ENCODE results near the gene FARSA. TPM values are rescaled to one million over a fixed set of nuclear protein-coding genes. Genes with fewer than 3 reads are reported as not detected.
A peak's percentile ranks its signal among the peaks of the same experiment; 100 is the strongest.

The FARSA gene
- total RNA-seq, 2 donors from 2014 or later = 54.8 to 65.0 TPM

DNA sequence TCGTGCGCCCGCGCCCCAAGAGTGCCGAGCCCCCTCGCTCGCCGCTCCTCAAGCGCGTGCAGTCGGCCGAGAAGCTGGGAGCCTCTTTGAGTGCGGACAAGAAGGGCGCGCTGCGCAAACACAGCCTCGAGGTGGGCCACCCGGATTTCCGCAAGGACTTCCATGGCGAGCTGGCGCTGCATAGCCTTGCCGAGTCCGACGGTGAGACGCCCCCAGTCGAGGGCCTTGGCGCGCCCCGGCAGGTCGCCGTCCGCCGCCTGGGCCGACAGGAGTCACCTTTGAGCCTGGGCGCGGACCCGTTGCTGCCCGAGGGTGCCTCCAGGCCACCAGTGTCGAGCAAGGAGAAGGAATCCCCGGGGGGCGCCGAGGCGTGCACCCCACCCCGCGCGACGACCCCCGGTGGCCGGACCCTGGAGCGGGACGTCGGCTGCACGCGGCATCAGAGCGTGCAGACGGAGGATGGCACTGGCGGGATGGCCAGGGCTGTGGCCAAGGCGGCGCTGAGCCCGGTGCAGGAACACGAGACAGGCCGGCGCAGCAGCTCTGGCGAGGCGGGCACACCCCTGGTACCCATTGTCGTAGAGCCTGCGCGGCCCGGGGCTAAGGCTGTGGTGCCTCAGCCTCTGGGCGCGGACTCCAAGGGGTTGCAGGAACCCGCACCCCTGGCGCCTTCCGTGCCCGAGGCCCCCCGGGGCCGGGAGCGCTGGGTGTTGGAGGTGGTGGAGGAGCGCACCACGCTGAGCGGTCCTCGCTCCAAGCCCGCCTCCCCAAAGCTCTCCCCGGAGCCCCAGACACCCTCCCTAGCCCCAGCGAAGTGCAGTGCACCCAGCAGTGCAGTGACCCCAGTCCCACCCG, 59.4 kb downstream of the FARSA start:
- 92% methylated on average over 76 of the region's 86 CpGs for WGBS
- Histone ChIP-seq H3K27me3 (replicated peaks; ENCODE audit: insufficient read depth) (no peaks in the 10 kb centered on the region), H3K4me1 (replicated peaks) (no peaks in the 10 kb centered on the region), H3K27ac (no peak overlapping the region), H3K4me3 (no peak overlapping the region), H3K36me3 (no peaks in the 10 kb centered on the region), H3K9me3 (no peaks in the 10 kb centered on the region)
- DNase-seq (ENCODE audit: low spot score) = no peak
- intact Hi-C loops (cut with DNase I) = no loop called here
- TF ChIP-seq POLR2AphosphoS5 (IDR thresholded peaks at IDR 0.05) (no peak), POLR2A (IDR thresholded peaks at IDR 0.05) (no peak)
- TF ChIP-seq, protein P1, sequence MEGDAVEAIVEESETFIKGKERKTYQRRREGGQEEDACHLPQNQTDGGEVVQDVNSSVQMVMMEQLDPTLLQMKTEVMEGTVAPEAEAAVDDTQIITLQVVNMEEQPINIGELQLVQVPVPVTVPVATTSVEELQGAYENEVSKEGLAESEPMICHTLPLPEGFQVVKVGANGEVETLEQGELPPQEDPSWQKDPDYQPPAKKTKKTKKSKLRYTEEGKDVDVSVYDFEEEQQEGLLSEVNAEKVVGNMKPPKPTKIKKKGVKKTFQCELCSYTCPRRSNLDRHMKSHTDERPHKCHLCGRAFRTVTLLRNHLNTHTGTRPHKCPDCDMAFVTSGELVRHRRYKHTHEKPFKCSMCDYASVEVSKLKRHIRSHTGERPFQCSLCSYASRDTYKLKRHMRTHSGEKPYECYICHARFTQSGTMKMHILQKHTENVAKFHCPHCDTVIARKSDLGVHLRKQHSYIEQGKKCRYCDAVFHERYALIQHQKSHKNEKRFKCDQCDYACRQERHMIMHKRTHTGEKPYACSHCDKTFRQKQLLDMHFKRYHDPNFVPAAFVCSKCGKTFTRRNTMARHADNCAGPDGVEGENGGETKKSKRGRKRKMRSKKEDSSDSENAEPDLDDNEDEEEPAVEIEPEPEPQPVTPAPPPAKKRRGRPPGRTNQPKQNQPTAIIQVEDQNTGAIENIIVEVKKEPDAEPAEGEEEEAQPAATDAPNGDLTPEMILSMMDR (IDR thresholded peaks at IDR 0.05) = no peak

DNA sequence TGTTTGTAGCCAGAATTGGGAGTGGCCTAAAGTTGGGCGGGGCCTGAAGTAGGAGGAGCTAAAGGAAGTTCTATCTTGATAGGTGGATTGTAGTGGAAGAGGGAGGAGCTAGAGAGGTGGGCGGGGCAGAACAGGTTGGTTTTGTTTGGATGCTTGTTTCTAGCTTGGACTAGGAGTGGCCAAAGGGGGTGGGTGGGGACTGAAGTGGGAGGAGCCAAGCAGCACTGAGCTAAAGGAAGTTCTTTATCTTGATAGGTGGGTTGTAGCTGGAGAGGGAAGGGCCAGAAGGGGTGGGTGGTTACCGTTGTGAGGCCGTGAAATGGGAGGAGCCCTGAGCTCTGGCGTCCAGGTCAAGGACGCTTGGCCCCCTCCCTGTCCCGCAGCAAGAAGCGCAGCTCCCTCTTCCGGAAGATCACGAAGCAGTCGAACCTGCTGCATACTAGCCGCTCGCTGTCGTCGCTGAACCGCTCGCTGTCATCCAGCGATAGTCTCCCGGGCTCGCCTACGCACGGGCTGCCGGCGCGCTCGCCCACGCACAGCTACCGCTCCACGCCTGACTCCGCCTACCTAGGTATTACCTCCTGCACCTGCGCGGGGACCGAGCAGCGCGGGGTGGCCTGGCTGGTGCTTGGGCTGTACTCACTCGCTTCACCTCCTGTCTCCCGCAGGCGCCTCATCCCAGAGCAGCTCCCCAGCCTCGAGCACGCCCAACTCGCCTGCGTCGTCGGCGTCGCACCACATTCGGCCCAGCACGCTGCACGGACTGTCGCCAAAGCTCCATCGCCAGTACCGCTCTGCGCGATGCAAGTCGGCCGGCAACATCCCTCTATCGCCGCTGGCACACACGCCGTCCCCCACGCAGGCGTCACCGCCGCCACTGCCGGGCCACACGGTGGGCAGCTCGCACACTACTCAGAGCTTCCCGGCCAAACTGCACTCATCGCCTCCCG, 60.3 kb downstream of the FARSA start:
- intact Hi-C loops (cut with DNase I) = no loop called here
- no peaks in the 10 kb centered on the region for H3K36me3 ChIP-seq
- TF ChIP-seq POLR2AphosphoS5 (IDR thresholded peaks at IDR 0.05) = no peak
- TF ChIP-seq, protein P1 (IDR thresholded peaks at IDR 0.05) = no peak
- TF ChIP-seq POLR2A (IDR thresholded peaks at IDR 0.05) = no peak
- DNase-seq (ENCODE audit: low spot score) = peak; percentile 35
- no peak overlapping the region for H3K27ac ChIP-seq
- H3K4me1 ChIP-seq (replicated peaks) = no peaks in the 10 kb centered on the region
- H3K4me3 ChIP-seq = peak overlapping the region in 1 of 2 donors; percentile 18
- WGBS = 81% methylated on average over 70 of the region's 70 CpGs
- no peaks in the 10 kb centered on the region for H3K9me3 ChIP-seq
- no peaks in the 10 kb centered on the region for H3K27me3 ChIP-seq (replicated peaks; ENCODE audit: insufficient read depth)

Small RNA genes within 50 kb of the gene (microRNA-seq; reads per million reads assigned to microRNA genes)
- not detected for gene MIR5695
- 3.3 reads per million, percentile 37 among the genes with 10 or more reads in this experiment for gene MIR6515

Small RNA genes within 50 kb of the gene (small RNA-seq; reads per million reads assigned to genes)
- gene MIR5695 (0 to 0.47 reads per million in 2 donors), gene MIR6515 (0 to 0.30 reads per million in 2 donors)

Other genes starting within 250 kb of the FARSA start
- not detected for gene GNG14, start 245.7 kb downstream of the FARSA start, total RNA-seq
- gene FBXW9, start 237.1 kb downstream of the FARSA start, total RNA-seq = 10 to 100 TPM in 1 of 2 donors, 1 to 10 TPM in 1; 9.1 to 16.9 TPM
- 100 to 1,000 TPM in 1 of 2 donors, 10 to 100 TPM in 1; 50.1 to 123 TPM for gene TNPO2, start 209.8 kb downstream of the FARSA start, total RNA-seq
- gene TRIR, start 199.0 kb downstream of the FARSA start, total RNA-seq = 100 to 1,000 TPM; 367 to 399 TPM
- 10 to 100 TPM; 65.4 to 82.1 TPM for gene GET3, start 196.2 kb downstream of the FARSA start, total RNA-seq
- under 1 TPM in 1 of 2 donors, not detected in 1; 0.91 TPM for gene BEST2, start 181.9 kb downstream of the FARSA start, total RNA-seq
- gene HOOK2, start 158.2 kb downstream of the FARSA start, total RNA-seq = 100 to 1,000 TPM in 1 of 2 donors, 10 to 100 TPM in 1; 49.6 to 126 TPM
- 100 to 1,000 TPM; 173 to 290 TPM for gene JUNB, start 142.2 kb downstream of the FARSA start, total RNA-seq
- gene PRDX2, start 131.9 kb downstream of the FARSA start, total RNA-seq = 100 to 1,000 TPM; 256 to 548 TPM
- under 1 TPM in 1 of 2 donors, not detected in 1; 0.91 TPM for gene THSD8, start 131.6 kb downstream of the FARSA start, total RNA-seq
- gene RNASEH2A, start 127.1 kb downstream of the FARSA start, total RNA-seq = 10 to 100 TPM in 1 of 2 donors, 1 to 10 TPM in 1; 8.7 to 11.5 TPM
- gene RTBDN, start 99.1 kb downstream of the FARSA start, total RNA-seq = 1 to 10 TPM in 1 of 2 donors, not detected in 1; 1.1 TPM
- gene MAST1, start 95.2 kb downstream of the FARSA start, total RNA-seq = 1 to 10 TPM; 1.3 to 2.4 TPM
- gene DNASE2, start 52.3 kb downstream of the FARSA start, total RNA-seq = 10 to 100 TPM; 41.4 to 63.9 TPM
- not detected for gene KLF1, start 46.5 kb downstream of the FARSA start, total RNA-seq
- 10 to 100 TPM; 66.4 to 81.7 TPM for gene GCDH, start 42.6 kb downstream of the FARSA start, total RNA-seq
- gene SYCE2, start 14.4 kb downstream of the FARSA start, total RNA-seq = 1 to 10 TPM in 1 of 2 donors, under 1 TPM in 1; 0.18 to 5.9 TPM
- 100 to 1,000 TPM; 532 to 980 TPM for gene CALR, start 4.9 kb upstream of the FARSA start, total RNA-seq
- gene RAD23A, start 12.2 kb upstream of the FARSA start, total RNA-seq = 100 to 1,000 TPM; 113 to 145 TPM
- gene GADD45GIP1, start 23.5 kb upstream of the FARSA start, total RNA-seq = 10 to 100 TPM; 29.9 to 58.7 TPM
- 1 to 10 TPM in 1 of 2 donors, not detected in 1; 1.8 TPM for gene DAND5, start 35.9 kb upstream of the FARSA start, total RNA-seq
- 100 to 1,000 TPM; 185 to 286 TPM for gene NFIX, start 61.8 kb upstream of the FARSA start, total RNA-seq
- gene LYL1, start 169.1 kb upstream of the FARSA start, total RNA-seq = 10 to 100 TPM in 1 of 2 donors, 1 to 10 TPM in 1; 4.6 to 13.3 TPM
- gene TRMT1, start 183.0 kb upstream of the FARSA start, total RNA-seq = 10 to 100 TPM; 23.3 to 55.4 TPM
- 10 to 100 TPM; 52.4 to 91.9 TPM for gene NACC1, start 184.6 kb upstream of the FARSA start, total RNA-seq
- gene STX10, start 216.7 kb upstream of the FARSA start, total RNA-seq = 10 to 100 TPM; 42.5 to 48.6 TPM
- 10 to 100 TPM; 34.7 to 75.7 TPM for gene IER2, start 216.7 kb upstream of the FARSA start, total RNA-seq

Measured in prostate gland (tissue), 2 donors.